ENCODE data around the gene LNPK.

LNPK gene

GRCh38 chr2:175937216-175937615 is 64.9 kb downstream of the LNPK start:
- Histone ChIP-seq H3K14ac (ENCODE audit: low read length in 2 of 2) (no peak overlapping the region), H3K4ac (ENCODE audit: low read depth in 1 of 2, low read length in 2 of 2) (no peak overlapping the region), H3K27me3 (ENCODE audit: control insufficient read depth in 1 of 2, insufficient read depth in 1 of 2, low read length in 2 of 2) (no peaks in the 10 kb centered on the region), H3K18ac (ENCODE audit: low read depth in 1 of 2, low read length in 2 of 2) (no peak overlapping the region), H4K8ac (ENCODE audit: low read length) (no peak overlapping the region), H3K4me3 (ENCODE audit: insufficient read depth in 1 of 2, low read depth in 1 of 2, low read length in 2 of 2) (no peak overlapping the region), H2AFZ (ENCODE audit: low read depth, low read length) (no peak overlapping the region), H3K23ac (ENCODE audit: low read length in 2 of 2) (no peak overlapping the region), H4K91ac (ENCODE audit: low read length) (no peak overlapping the region), H2BK15ac (ENCODE audit: low read depth, poor library complexity, severe bottlenecking) (no peak overlapping the region), H2AK5ac (ENCODE audit: low read length, severe bottlenecking) (no peak overlapping the region), H3K36me3 (ENCODE audit: control insufficient read depth in 1 of 2, insufficient read depth in 2 of 2, low read depth in 1 of 2, low read length in 2 of 2) (peaks cover 0 to 54% of the 10 kb centered on the region in 2 experiments), H3K9me3 (ENCODE audit: control insufficient read depth, low read length) (peaks cover 3% of the 10 kb centered on the region), H2BK120ac (ENCODE audit: low read depth, low read length) (no peak overlapping the region), H3K4me1 (ENCODE audit: control insufficient read depth, insufficient read depth, low read depth, low read length) (no peaks in the 10 kb centered on the region), H3K4me2 (ENCODE audit: low read length, poor library complexity, severe bottlenecking) (no peak overlapping the region), H3K79me1 (replicated peaks; ENCODE audit: low read length, poor library complexity, severe bottlenecking) (no peaks in the 10 kb centered on the region), H3K27ac (ENCODE audit: low read length, poor library complexity, severe bottlenecking) (no peak overlapping the region), H3K9ac (ENCODE audit: low read length) (no peak overlapping the region), H2BK5ac (ENCODE audit: low read depth, low read length, poor library complexity, severe bottlenecking) (no peak overlapping the region), H2BK12ac (ENCODE audit: low read length in 2 of 2) (no peak overlapping the region)
- 100% methylated on average over 1 of the region's 2 CpGs for WGBS
- DNase-seq = no peak

DNA sequence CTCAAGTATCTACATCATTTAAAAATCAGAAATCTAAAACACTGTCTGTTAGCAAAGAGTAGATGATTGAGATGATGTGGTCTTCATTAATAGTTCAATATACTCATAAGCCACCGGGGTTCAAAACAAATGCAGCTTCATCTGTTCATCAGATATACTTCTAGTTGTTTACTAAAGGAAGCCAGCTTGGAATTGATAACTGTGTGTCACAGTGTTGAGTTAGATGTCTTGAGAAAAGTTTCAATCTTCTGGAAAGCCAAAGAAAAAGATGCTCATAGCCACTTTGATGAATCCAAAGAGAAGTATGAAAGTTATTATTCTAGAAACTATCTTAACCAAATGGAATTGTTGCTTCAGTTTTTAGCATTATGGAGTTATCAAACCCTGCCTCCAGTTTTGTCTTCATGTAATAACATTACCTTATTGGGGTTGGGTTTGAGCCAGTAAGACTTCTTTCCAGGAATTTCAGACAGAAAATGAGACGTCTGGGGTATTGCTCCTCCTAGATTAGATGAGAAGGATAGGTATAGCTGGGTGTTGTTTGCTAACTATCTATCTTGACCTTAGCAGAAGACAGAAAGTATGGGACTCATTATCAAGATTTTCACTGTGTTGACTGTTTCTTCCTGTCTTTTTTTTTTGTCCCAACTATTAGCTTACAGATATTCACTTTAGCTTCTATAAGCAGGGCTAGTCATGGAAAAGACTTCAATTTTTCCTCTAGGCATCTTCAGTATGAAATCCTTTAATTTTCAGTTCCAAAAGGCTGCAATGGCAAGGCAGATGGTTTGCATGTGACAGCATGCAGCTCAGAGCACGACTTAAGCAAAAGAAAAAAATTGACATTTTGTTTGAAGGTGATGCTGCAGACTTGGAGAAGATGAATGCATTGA is 66.5 kb downstream of the LNPK start:
- WGBS = 94% methylated on average over 2 of the region's 3 CpGs
- H3K18ac ChIP-seq (ENCODE audit: low read depth in 1 of 2, low read length in 2 of 2) = no peak overlapping the region
- H2BK12ac ChIP-seq (ENCODE audit: low read length in 2 of 2) = no peak overlapping the region
- no peak overlapping the region for H3K4me2 ChIP-seq (ENCODE audit: low read length, poor library complexity, severe bottlenecking)
- H3K14ac ChIP-seq (ENCODE audit: low read length in 2 of 2) = no peak overlapping the region
- no peak overlapping the region for H2AK5ac ChIP-seq (ENCODE audit: low read length, severe bottlenecking)
- H4K91ac ChIP-seq (ENCODE audit: low read length) = no peak overlapping the region
- no peak overlapping the region for H4K8ac ChIP-seq (ENCODE audit: low read length)
- no peak overlapping the region for H2BK120ac ChIP-seq (ENCODE audit: low read depth, low read length)
- no peaks in the 10 kb centered on the region for H3K27me3 ChIP-seq (ENCODE audit: control insufficient read depth in 1 of 2, insufficient read depth in 1 of 2, low read length in 2 of 2)
- H3K4ac ChIP-seq (ENCODE audit: low read depth in 1 of 2, low read length in 2 of 2) = no peak overlapping the region
- no peak overlapping the region for H3K23ac ChIP-seq (ENCODE audit: low read length in 2 of 2)
- H3K36me3 ChIP-seq (ENCODE audit: control insufficient read depth in 1 of 2, insufficient read depth in 2 of 2, low read depth in 1 of 2, low read length in 2 of 2) = peaks cover 0 to 49% of the 10 kb centered on the region in 2 experiments
- no peak for DNase-seq
- H2BK5ac ChIP-seq (ENCODE audit: low read depth, low read length, poor library complexity, severe bottlenecking) = no peak overlapping the region
- H3K4me1 ChIP-seq (ENCODE audit: control insufficient read depth, insufficient read depth, low read depth, low read length) = no peaks in the 10 kb centered on the region
- no peaks in the 10 kb centered on the region for H3K9me3 ChIP-seq (ENCODE audit: control insufficient read depth, low read length)
- no peak overlapping the region for H3K9ac ChIP-seq (ENCODE audit: low read length)
- H2AFZ ChIP-seq (ENCODE audit: low read depth, low read length) = no peak overlapping the region
- H3K79me1 ChIP-seq (replicated peaks; ENCODE audit: low read length, poor library complexity, severe bottlenecking) = no peaks in the 10 kb centered on the region
- H2BK15ac ChIP-seq (ENCODE audit: low read depth, poor library complexity, severe bottlenecking) = no peak overlapping the region
- H3K27ac ChIP-seq (ENCODE audit: low read length, poor library complexity, severe bottlenecking) = no peak overlapping the region
- H3K4me3 ChIP-seq (ENCODE audit: insufficient read depth in 1 of 2, low read depth in 1 of 2, low read length in 2 of 2) = no peak overlapping the region

- Histone ChIP-seq H2BK15ac (ENCODE audit: low read depth, poor library complexity, severe bottlenecking) (no peak overlapping the region), H2BK12ac (ENCODE audit: low read length in 2 of 2) (no peak overlapping the region), H3K9ac (ENCODE audit: low read length) (no peak overlapping the region), H4K91ac (ENCODE audit: low read length) (no peak overlapping the region), H2BK5ac (ENCODE audit: low read depth, low read length, poor library complexity, severe bottlenecking) (no peak overlapping the region), H3K4me1 (ENCODE audit: control insufficient read depth, insufficient read depth, low read depth, low read length) (no peaks in the 10 kb centered on the region), H3K36me3 (ENCODE audit: control insufficient read depth in 1 of 2, insufficient read depth in 2 of 2, low read depth in 1 of 2, low read length in 2 of 2) (peaks cover 0 to 37% of the 10 kb centered on the region in 2 experiments), H3K27ac (ENCODE audit: low read length, poor library complexity, severe bottlenecking) (no peak overlapping the region), H3K18ac (ENCODE audit: low read depth in 1 of 2, low read length in 2 of 2) (no peak overlapping the region), H2BK120ac (ENCODE audit: low read depth, low read length) (no peak overlapping the region), H3K4ac (ENCODE audit: low read depth in 1 of 2, low read length in 2 of 2) (no peak overlapping the region), H2AFZ (ENCODE audit: low read depth, low read length) (no peak overlapping the region), H3K23ac (ENCODE audit: low read length in 2 of 2) (no peak overlapping the region), H3K4me2 (ENCODE audit: low read length, poor library complexity, severe bottlenecking) (no peak overlapping the region), H3K14ac (ENCODE audit: low read length in 2 of 2) (no peak overlapping the region), H3K9me3 (ENCODE audit: control insufficient read depth, low read length) (no peaks in the 10 kb centered on the region), H4K8ac (ENCODE audit: low read length) (no peak overlapping the region), H3K4me3 (ENCODE audit: insufficient read depth in 1 of 2, low read depth in 1 of 2, low read length in 2 of 2) (no peak overlapping the region), H3K27me3 (ENCODE audit: control insufficient read depth in 1 of 2, insufficient read depth in 1 of 2, low read length in 2 of 2) (no peaks in the 10 kb centered on the region), H2AK5ac (ENCODE audit: low read length, severe bottlenecking) (no peak overlapping the region), H3K79me1 (replicated peaks; ENCODE audit: low read length, poor library complexity, severe bottlenecking) (no peaks in the 10 kb centered on the region)
- 100% methylated on average over 1 of the region's 2 CpGs for WGBS
- DNase-seq = no peak
Observed at GRCh38 chr2:175932675-175933074, 69.4 kb downstream of the LNPK start.

- no peak for DNase-seq
- no peak overlapping the region for H4K91ac ChIP-seq (ENCODE audit: low read length)
- no peak overlapping the region for H2AK5ac ChIP-seq (ENCODE audit: low read length, severe bottlenecking)
- H2BK5ac ChIP-seq (ENCODE audit: low read depth, low read length, poor library complexity, severe bottlenecking) = no peak overlapping the region
- H3K4me3 ChIP-seq (ENCODE audit: insufficient read depth in 1 of 2, low read depth in 1 of 2, low read length in 2 of 2) = no peak overlapping the region
- peaks cover 0 to 34% of the 10 kb centered on the region in 2 experiments for H3K36me3 ChIP-seq (ENCODE audit: control insufficient read depth in 1 of 2, insufficient read depth in 2 of 2, low read depth in 1 of 2, low read length in 2 of 2)
- no peak overlapping the region for H3K14ac ChIP-seq (ENCODE audit: low read length in 2 of 2)
- H2BK15ac ChIP-seq (ENCODE audit: low read depth, poor library complexity, severe bottlenecking) = no peak overlapping the region
- H3K4me1 ChIP-seq (ENCODE audit: control insufficient read depth, insufficient read depth, low read depth, low read length) = no peaks in the 10 kb centered on the region
- WGBS = 93% methylated on average over 2 of the region's 2 CpGs
- no peak overlapping the region for H3K18ac ChIP-seq (ENCODE audit: low read depth in 1 of 2, low read length in 2 of 2)
- no peaks in the 10 kb centered on the region for H3K27me3 ChIP-seq (ENCODE audit: control insufficient read depth in 1 of 2, insufficient read depth in 1 of 2, low read length in 2 of 2)
- no peak overlapping the region for H3K23ac ChIP-seq (ENCODE audit: low read length in 2 of 2)
- no peak overlapping the region for H3K27ac ChIP-seq (ENCODE audit: low read length, poor library complexity, severe bottlenecking)
- H3K9ac ChIP-seq (ENCODE audit: low read length) = peak overlapping the region; percentile 57
- H4K8ac ChIP-seq (ENCODE audit: low read length) = no peak overlapping the region
- no peak overlapping the region for H2BK12ac ChIP-seq (ENCODE audit: low read length in 2 of 2)
- no peak overlapping the region for H3K4ac ChIP-seq (ENCODE audit: low read depth in 1 of 2, low read length in 2 of 2)
- no peaks in the 10 kb centered on the region for H3K79me1 ChIP-seq (replicated peaks; ENCODE audit: low read length, poor library complexity, severe bottlenecking)
- H2AFZ ChIP-seq (ENCODE audit: low read depth, low read length) = no peak overlapping the region
- no peak overlapping the region for H3K4me2 ChIP-seq (ENCODE audit: low read length, poor library complexity, severe bottlenecking)
- no peaks in the 10 kb centered on the region for H3K9me3 ChIP-seq (ENCODE audit: control insufficient read depth, low read length)
- H2BK120ac ChIP-seq (ENCODE audit: low read depth, low read length) = no peak overlapping the region
Observed at GRCh38 chr2:175931805-175932204, 70.3 kb downstream of the LNPK start.
